B cell (primary cell): ENCODE data around the gene NMNAT3. TPM values are rescaled to one million over a fixed set of nuclear protein-coding genes. Genes with fewer than 3 reads are reported as not detected.

Experiments
- ATAC-seq: fragments of 200-7000 bp; cut with Tn5 transposase; one replicate; pipeline ENCODE4 v1.10.0; 2021; ENCODE audit warnings: low read depth, mild to moderate bottlenecking, moderate number of reproducible peaks, moderate library complexity
- CTCF ChIA-PET: fragments of 350-600 bp; sonication (Branson Sonifier 250); formaldehyde crosslinking; loops from one replicate; lab custom pipeline; 2021; ENCODE audit warnings: antibody characterized with exemption, inconsistent platforms; lab: Charles Lee
- POLR2A ChIA-PET: fragments of 350-600 bp; sonication (Branson Sonifier 250); formaldehyde crosslinking; loops from one replicate; lab custom pipeline; 2021; ENCODE audit warnings: antibody characterized with exemption; lab: Charles Lee
- DNase-seq: peaks from one replicate; pipeline ENCODE4 v3.0.0; 2013
- H2AFZ ChIP-seq: 2 replicates; pipeline ENCODE4 v1.6.1; 2012; ENCODE audit warnings: mild to moderate bottlenecking, low read depth, low read length; ENCODE audit not compliant: insufficient read depth, poor library complexity, severe bottlenecking
- H3K27ac ChIP-seq, 2 donors: 1 replicate in 1 of 2; 2 replicates in 1 of 2; pipeline ENCODE4 v1.5.1; 2012 to 2013; ENCODE audit warnings: low read length in 2 of 2, mild to moderate bottlenecking in 2 of 2, moderate library complexity in 1 of 2
- H3K27me3 ChIP-seq, 4 experiments: fragments of 200-600 bp in 1 of 4; sonication (generic) in 1 of 4; replicated peaks in 1 of 4; 1 replicate in 2 of 4; 2 replicates in 2 of 4; pipeline versions ENCODE4 v1.6.1 to v1.7.0; 2013 to 2016; ENCODE audit warnings: low read length in 3 of 4, mild to moderate bottlenecking in 2 of 4, mixed read lengths in 1 of 4, moderate library complexity in 1 of 4; ENCODE audit not compliant: insufficient read depth in 4 of 4, control insufficient read depth in 3 of 4; ENCODE audit errors: control extremely low read depth in 1 of 4
- H3K36me3 ChIP-seq, 2 experiments: replicated peaks in 1 of 2; 1 replicate in 1 of 2; 2 replicates in 1 of 2; pipeline versions ENCODE4 v1.6.1 to v1.7.1; 2013; ENCODE audit warnings: low read length in 1 of 2; ENCODE audit not compliant: insufficient read depth in 2 of 2, control insufficient read depth in 1 of 2; ENCODE audit errors: control extremely low read depth in 1 of 2, extremely low read depth in 1 of 2
- H3K4me1 ChIP-seq, 2 donors: fragments of 200-600 bp in 1 of 2; sonication (generic) in 1 of 2; 1 replicate in 1 of 2; 2 replicates in 1 of 2; pipeline versions ENCODE4 v1.5.1 to v1.6.1; 2013 to 2017; ENCODE audit warnings: low read length in 2 of 2; ENCODE audit not compliant: control insufficient read depth in 2 of 2, insufficient read depth in 2 of 2
- H3K4me2 ChIP-seq: replicated peaks from 2 replicates; pipeline ENCODE3; 2012; ENCODE audit warnings: mild to moderate bottlenecking, low read depth, low read length; ENCODE audit not compliant: poor library complexity, severe bottlenecking
- H3K4me3 ChIP-seq, 5 experiments: fragments of 200-600 bp in 1 of 5; sonication (generic) in 1 of 5; 1 replicate in 3 of 5; 2 replicates in 2 of 5; pipeline versions ENCODE4 v1.5.1 to v1.7.0; 2011 to 2016; ENCODE audit warnings: low read length in 4 of 5, mild to moderate bottlenecking in 4 of 5, low read depth in 2 of 5, control low read depth in 1 of 5, moderate library complexity in 1 of 5; ENCODE audit not compliant: insufficient read depth in 1 of 5; ENCODE audit errors: control extremely low read depth in 1 of 5, extremely low read depth in 1 of 5
- H3K79me2 ChIP-seq: fragments of 200-600 bp; sonication (generic); one replicate; pipeline ENCODE4 v1.6.0; 2016; ENCODE audit warnings: low read length; ENCODE audit not compliant: control insufficient read depth, insufficient read depth
- H3K9ac ChIP-seq: fragments of 200-600 bp; sonication (generic); 2 replicates; pipeline ENCODE4 v1.6.1; 2017; ENCODE audit warnings: mild to moderate bottlenecking, low read length, moderate library complexity
- H3K9me3 ChIP-seq, 3 donors: one replicate each; pipeline versions ENCODE4 v1.6.1 to v1.7.1; 2013; ENCODE audit warnings: low read length in 2 of 3; ENCODE audit not compliant: control insufficient read depth in 2 of 3, insufficient read depth in 1 of 3; ENCODE audit errors: control extremely low read depth in 1 of 3
- H4K20me1 ChIP-seq: 2 replicates; pipeline ENCODE4 v1.6.0; 2012; ENCODE audit warnings: mild to moderate bottlenecking, low read length; ENCODE audit not compliant: insufficient read depth, control insufficient read depth, poor library complexity, severe bottlenecking
- H3K27ac Mint-ChIP-seq: one replicate; pipeline ENCODE4 v1.8.0; 2021; ENCODE audit warnings: mixed read lengths
- H3K27me3 Mint-ChIP-seq: one replicate; pipeline ENCODE4 v1.8.0; 2021; ENCODE audit warnings: mixed read lengths
- H3K4me1 Mint-ChIP-seq: one replicate; pipeline ENCODE4 v1.8.0; 2021; ENCODE audit warnings: mixed read lengths
- H3K4me3 Mint-ChIP-seq: one replicate; pipeline ENCODE4 v1.8.0; 2021; ENCODE audit warnings: mixed read lengths
- H3K9me3 Mint-ChIP-seq: one replicate; pipeline ENCODE4 v1.8.0; 2022; ENCODE audit warnings: mixed read lengths; ENCODE audit not compliant: insufficient read depth
- EZH2 ChIP-seq: IDR thresholded peaks from 2 replicates; pipeline ENCODE4 v1.6.1; 2012; ENCODE audit warnings: borderline replicate concordance, low read depth, mild to moderate bottlenecking, moderate library complexity, low read length; ENCODE audit not compliant: insufficient read depth, poor library complexity, severe bottlenecking
- WGBS: methylation state at CpG from one replicate; pipeline ENCODE4 v1.1.5; 2013; ENCODE audit warnings: missing lambda C conversion rate; ENCODE audit not compliant: insufficient coverage; 5-methylcytosine and 5-hydroxymethylcytosine counted together
- intact Hi-C: fragments of 100-400 bp; cut with micrococcal nuclease; formaldehyde crosslinking; loops from one replicate; pipeline ENCODE4 v1.10.0; 2022
- polyA plus RNA-seq: library from polyadenylated mRNA; depleted of rRNA; stranded (reverse); fragments of >200 nt; gene quantifications from 2 replicates; pipeline ENCODE4 v1.2.3, GENCODE V29; 2012
- total RNA-seq, 2 donors: library from RNA; stranded (reverse); fragments of 120-200 nt in 1 of 2; gene quantifications; 1 replicate in 1 of 2; 2 replicates in 1 of 2; pipeline versions ENCODE4 v1.2.3 to v1.2.4, GENCODE V29; 2013 to 2022
- TF ChIP-seq, protein P1 (sequence below): fragments of 200-600 bp; IDR thresholded peaks from one replicate; pipeline ENCODE4 v1.8.0; 2022; ENCODE audit warnings: antibody characterized with exemption, mild to moderate bottlenecking

The NMNAT3 gene
- total and polyA plus RNA-seq, 2 donors (not counting 1 experiment from before 2014, with no cell fraction given), result 1.9 to 3.3 TPM

GRCh38 chr3:139559541-139559940, 118.2 kb downstream of the NMNAT3 start:
- Histone ChIP-seq H3K79me2 (no peaks in the 10 kb centered on the region), H3K9me3 (no peaks in the 10 kb centered on the region), H3K36me3 (no peaks in the 10 kb centered on the region), H3K4me1 (no peaks in the 10 kb centered on the region), H4K20me1 (no peaks in the 10 kb centered on the region), H3K9ac (no peak overlapping the region), H2AFZ (no peak overlapping the region), H3K4me3 (no peak overlapping the region), H3K27me3 (no peaks in the 10 kb centered on the region), H3K27ac (no peak overlapping the region), H3K4me2 (no peak overlapping the region)
- no peak for ATAC-seq
- intact Hi-C loops, result no loop called here
- H3K4me3 Mint-ChIP-seq, result no peak overlapping the region
- 91% methylated on average over 2 of the region's 5 CpGs for WGBS
- H3K4me1 Mint-ChIP-seq, result no peaks in the 10 kb centered on the region
- H3K27me3 Mint-ChIP-seq, result peaks cover under 1% of the 10 kb centered on the region
- TF ChIP-seq EZH2, result no peak
- TF ChIP-seq, protein P1, sequence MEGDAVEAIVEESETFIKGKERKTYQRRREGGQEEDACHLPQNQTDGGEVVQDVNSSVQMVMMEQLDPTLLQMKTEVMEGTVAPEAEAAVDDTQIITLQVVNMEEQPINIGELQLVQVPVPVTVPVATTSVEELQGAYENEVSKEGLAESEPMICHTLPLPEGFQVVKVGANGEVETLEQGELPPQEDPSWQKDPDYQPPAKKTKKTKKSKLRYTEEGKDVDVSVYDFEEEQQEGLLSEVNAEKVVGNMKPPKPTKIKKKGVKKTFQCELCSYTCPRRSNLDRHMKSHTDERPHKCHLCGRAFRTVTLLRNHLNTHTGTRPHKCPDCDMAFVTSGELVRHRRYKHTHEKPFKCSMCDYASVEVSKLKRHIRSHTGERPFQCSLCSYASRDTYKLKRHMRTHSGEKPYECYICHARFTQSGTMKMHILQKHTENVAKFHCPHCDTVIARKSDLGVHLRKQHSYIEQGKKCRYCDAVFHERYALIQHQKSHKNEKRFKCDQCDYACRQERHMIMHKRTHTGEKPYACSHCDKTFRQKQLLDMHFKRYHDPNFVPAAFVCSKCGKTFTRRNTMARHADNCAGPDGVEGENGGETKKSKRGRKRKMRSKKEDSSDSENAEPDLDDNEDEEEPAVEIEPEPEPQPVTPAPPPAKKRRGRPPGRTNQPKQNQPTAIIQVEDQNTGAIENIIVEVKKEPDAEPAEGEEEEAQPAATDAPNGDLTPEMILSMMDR, result no peak
- DNase-seq, result no peak
- H3K27ac Mint-ChIP-seq, result no peak overlapping the region
- CTCF ChIA-PET, result no interaction called here
- H3K9me3 Mint-ChIP-seq, result no peaks in the 10 kb centered on the region
- POLR2A ChIA-PET, result no interaction called here

DNA sequence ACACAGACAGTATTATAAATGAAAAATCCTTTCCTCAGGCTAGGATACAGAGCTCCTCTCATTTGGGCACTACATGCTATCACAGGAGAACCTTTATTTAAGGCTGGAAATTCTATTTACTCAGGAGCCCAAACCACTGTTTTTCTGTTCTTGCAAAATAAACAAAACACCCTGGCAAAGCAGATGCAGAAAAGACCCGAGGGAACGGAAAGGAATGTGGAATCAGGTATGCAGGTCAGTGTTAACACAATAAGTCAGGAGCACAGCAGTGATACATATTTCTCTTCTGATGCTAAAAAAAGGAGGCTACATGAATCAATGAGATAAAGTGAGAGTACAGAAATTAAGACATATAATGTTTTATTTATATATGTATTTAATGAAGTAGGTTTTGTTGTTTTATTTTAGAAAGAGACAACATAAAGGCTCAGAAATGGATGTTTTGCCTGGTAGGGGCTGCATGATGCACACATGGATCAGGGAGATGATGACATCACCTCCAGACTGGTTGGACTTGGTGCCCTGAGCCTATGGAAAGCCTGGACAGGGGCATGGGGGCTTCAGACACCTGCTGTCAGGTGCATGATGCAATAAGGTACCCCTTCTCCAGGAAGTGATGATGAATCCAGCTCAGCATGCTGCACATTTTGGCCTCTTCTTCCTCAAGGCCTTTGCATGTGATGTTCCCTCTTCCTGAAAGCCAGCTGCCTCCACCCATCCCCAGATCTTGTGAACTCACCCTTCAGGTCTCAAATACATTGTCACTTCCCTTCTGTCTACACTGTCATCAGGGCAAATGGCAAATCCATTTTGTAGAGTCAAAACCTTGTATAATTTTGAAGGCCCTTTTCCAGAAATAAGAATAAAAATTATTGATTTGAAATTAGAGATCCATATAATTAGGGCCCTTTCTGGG, 119.2 kb downstream of the NMNAT3 start:
- no peak for TF ChIP-seq EZH2
- TF ChIP-seq, protein P1, result no peak
- no peaks in the 10 kb centered on the region for H3K79me2 ChIP-seq
- ChIA-PET POLR2A (no interaction called here), CTCF (no interaction called here)
- no peak for DNase-seq
- H3K4me2 ChIP-seq, result no peak overlapping the region
- H3K4me3 Mint-ChIP-seq, result no peak overlapping the region
- H3K27me3 ChIP-seq, result peaks cover 0 to 4% (median 0%) of the 10 kb centered on the region in 4 experiments
- intact Hi-C loops, result no loop called here
- no peaks in the 10 kb centered on the region for H3K36me3 ChIP-seq
- H3K9me3 ChIP-seq, result no peaks in the 10 kb centered on the region
- no peaks in the 10 kb centered on the region for H4K20me1 ChIP-seq
- no peak overlapping the region for H3K4me3 ChIP-seq
- peaks cover 4% of the 10 kb centered on the region for H3K27me3 Mint-ChIP-seq
- H3K27ac Mint-ChIP-seq, result no peak overlapping the region
- no peak overlapping the region for H2AFZ ChIP-seq
- no peak overlapping the region for H3K9ac ChIP-seq
- no CpG with 5 or more reads among the region's 2 CpGs for WGBS
- no peak for ATAC-seq
- H3K27ac ChIP-seq, result no peak overlapping the region
- H3K4me1 ChIP-seq, result no peaks in the 10 kb centered on the region
- no peaks in the 10 kb centered on the region for H3K9me3 Mint-ChIP-seq
- no peaks in the 10 kb centered on the region for H3K4me1 Mint-ChIP-seq
